Esophagus muscularis mucosa (tissue), 4 donors: Measurements from ENCODE around the gene MEGF6.

Experiments used
- CTCF ChIP-seq, 3 experiments: fragments of 200-600 bp in 2 of 3; fragments of 450-650 bp in 1 of 3; sonication (generic) in 2 of 3; IDR thresholded peaks; one replicate each; pipeline ENCODE4 v1.5.1; 2017 to 2019; ENCODE audit warnings: antibody characterized with exemption in 3 of 3, mild to moderate bottlenecking in 2 of 3, moderate library complexity in 1 of 3
- EP300 ChIP-seq: sonication (generic); formaldehyde crosslinking; IDR thresholded peaks from one replicate; pipeline ENCODE4 v1.6.1; 2017; ENCODE audit warnings: antibody characterized with exemption
- POLR2A ChIP-seq: fragments of 450-650 bp; IDR thresholded peaks from one replicate; pipeline ENCODE4 v1.6.1; 2017; ENCODE audit warnings: antibody characterized with exemption, moderate library complexity, mild to moderate bottlenecking, low read depth
- POLR2AphosphoS5 ChIP-seq, 2 donors: sonication (generic); formaldehyde crosslinking; IDR thresholded peaks; one replicate each; pipeline ENCODE4 v1.6.1; 2017; ENCODE audit warnings: antibody characterized with exemption in 2 of 2

- no peak for TF ChIP-seq POLR2A
- TF ChIP-seq CTCF (IDR thresholded peaks at IDR 0.05), result no peak
- TF ChIP-seq POLR2AphosphoS5 (IDR thresholded peaks at IDR 0.05), result no peak
- no peak for TF ChIP-seq EP300
Measured at GRCh38 chr1:3625151-3625907, 14.0 kb upstream of the MEGF6 start.
